A673 (cell line): Measurements from ENCODE around the gene FAM13A. TPM values are rescaled to one million over a fixed set of nuclear protein-coding genes. Genes with fewer than 3 reads are reported as not detected.

Experiments
- BruUV-seq: library from RNA; stranded (reverse); fragments of 400-500 nt; replicated peaks from 2 replicates; lab custom pipeline; 2021; lab: Mats Ljungman, UMichigan
- CTCF ChIA-PET: fragments of 300-600 bp; sonication (Branson Sonifier 250); formaldehyde crosslinking; loops from one replicate; lab custom pipeline; 2022; ENCODE audit warnings: antibody characterized with exemption; lab: Charles Lee
- POLR2A ChIA-PET: fragments of 300-600 bp; sonication (Branson Sonifier 250); formaldehyde crosslinking; loops from one replicate; lab custom pipeline; 2022; ENCODE audit warnings: antibody characterized with exemption; ENCODE audit not compliant: low non-redundant PET; lab: Charles Lee
- DNase-seq: peaks from one replicate; pipeline ENCODE4 v3.0.0-alpha.2; 2015; ENCODE audit warnings: low spot score
- H3K27ac ChIP-seq: fragments of 200-600 bp; sonication (generic); 2 replicates; pipeline ENCODE4 v1.5.1; 2016; ENCODE audit warnings: mixed run types, low read depth, mild to moderate bottlenecking, mixed read lengths, antibody characterized with exemption, low read length; ENCODE audit not compliant: poor library complexity, severe bottlenecking
- H3K27me3 ChIP-seq: fragments of 200-600 bp; sonication (generic); replicated peaks from 2 replicates; pipeline ENCODE4 v1.6.1; 2017; ENCODE audit warnings: mixed run types, low read depth, mild to moderate bottlenecking, mixed read lengths, antibody characterized with exemption, low read length; ENCODE audit not compliant: insufficient read depth, poor library complexity
- H3K36me3 ChIP-seq: fragments of 200-600 bp; sonication (generic); 2 replicates; pipeline ENCODE4 v1.6.1; 2016; ENCODE audit warnings: mixed run types, mild to moderate bottlenecking, mixed read lengths, antibody characterized with exemption, low read length; ENCODE audit not compliant: insufficient read depth, poor library complexity, severe bottlenecking
- H3K4me1 ChIP-seq: fragments of 200-600 bp; sonication (generic); 2 replicates; pipeline ENCODE4 v1.6.1; 2017; ENCODE audit warnings: mixed run types, mild to moderate bottlenecking, mixed read lengths, antibody characterized with exemption, low read length; ENCODE audit not compliant: insufficient read depth, poor library complexity, severe bottlenecking
- H3K4me3 ChIP-seq: fragments of 200-600 bp; sonication (generic); 2 replicates; pipeline ENCODE4 v1.5.1; 2016; ENCODE audit warnings: low read depth, mixed run types, mild to moderate bottlenecking, mixed read lengths, low read length; ENCODE audit not compliant: poor library complexity, severe bottlenecking
- H3K9me3 ChIP-seq: fragments of 200-600 bp; sonication (generic); 2 replicates; pipeline ENCODE4 v1.6.1; 2016; ENCODE audit warnings: mixed run types, low read depth, mild to moderate bottlenecking, mixed read lengths, antibody characterized with exemption, low read length; ENCODE audit not compliant: poor library complexity, severe bottlenecking
- CTCF ChIP-seq: fragments of 300-800, 200-600 bp; sonication (generic); conservative IDR thresholded peaks from 2 replicates; pipeline ENCODE4 v1.5.1; 2017; ENCODE audit warnings: low read depth, mild to moderate bottlenecking, antibody characterized with exemption, low read length, moderate library complexity, mixed read lengths
- EZH2 ChIP-seq: fragments of 200-600 bp; sonication (generic); IDR thresholded peaks from 2 replicates; pipeline ENCODE4 v1.6.1; 2017; ENCODE audit warnings: borderline replicate concordance, low read depth, mild to moderate bottlenecking, mixed read lengths, antibody characterized with exemption, low read length; ENCODE audit not compliant: poor library complexity, severe bottlenecking
- intact Hi-C: fragments of 100-400 bp; cut with micrococcal nuclease; formaldehyde crosslinking; loops from one replicate; pipeline ENCODE4 v1.10.0; 2022; ENCODE audit not compliant: unreplicated experiment
- total RNA-seq: library from RNA; stranded (reverse); gene quantifications from 2 replicates; pipeline ENCODE4 v1.2.3, GENCODE V29; 2021

FAM13A gene
- total RNA-seq, 1 experiment from 2014 or later = 15.5 TPM

DNA sequence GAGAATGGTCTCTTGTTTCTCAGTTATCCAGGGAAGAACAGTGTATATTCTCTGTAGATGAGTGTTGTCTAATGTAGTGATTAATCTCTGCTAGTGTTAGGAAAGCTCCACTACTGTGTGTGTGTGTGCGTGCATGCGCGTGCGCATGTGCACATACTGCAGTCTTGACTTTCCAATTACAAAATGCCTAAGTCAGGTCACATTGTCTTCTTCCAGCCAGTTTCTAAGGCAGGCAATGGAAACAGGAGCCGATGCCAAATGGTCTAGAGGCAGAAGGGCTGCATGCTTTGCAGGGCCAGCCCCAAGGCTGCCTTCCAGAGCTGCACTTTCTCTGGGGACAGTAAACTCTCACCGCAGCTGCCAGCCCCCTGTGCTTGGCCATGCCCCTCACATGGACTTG, 328.8 kb downstream of the FAM13A start:
- ChIA-PET CTCF (no interaction called here), POLR2A (no interaction called here)
- intact Hi-C loops = no loop called here
- Histone ChIP-seq H3K9me3 (no peaks in the 10 kb centered on the region), H3K36me3 (no peaks in the 10 kb centered on the region), H3K4me3 (no peak overlapping the region), H3K27ac (no peak overlapping the region), H3K27me3 (no peaks in the 10 kb centered on the region), H3K4me1 (peaks cover 22% of the 10 kb centered on the region)
- TF ChIP-seq CTCF = no peak
- TF ChIP-seq EZH2 = no peak
- DNase-seq = no peak
- BruUV-seq = no TSS peak

DNA sequence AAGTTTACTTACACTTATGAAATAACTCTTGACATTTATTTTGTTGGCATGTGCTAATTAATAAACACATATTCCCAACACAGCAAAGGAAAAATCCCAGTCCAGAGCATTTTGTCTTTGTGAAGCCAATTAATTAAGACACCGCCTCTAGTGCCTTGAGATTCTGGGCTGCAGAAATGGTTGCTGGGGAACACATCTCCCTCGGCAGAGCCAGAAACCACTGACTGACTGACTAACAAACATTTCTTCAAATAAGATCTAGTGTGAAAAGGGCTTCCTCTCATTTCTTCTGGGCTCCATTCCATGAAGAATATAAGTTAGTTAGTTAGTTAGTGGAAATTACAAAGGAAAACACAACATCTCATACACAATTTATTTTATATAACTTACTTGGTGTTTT, 331.0 kb downstream of the FAM13A start:
- intact Hi-C loops = no loop called here
- H3K4me1 ChIP-seq = peaks cover 23% of the 10 kb centered on the region
- no peak overlapping the region for H3K27ac ChIP-seq
- H3K36me3 ChIP-seq = no peaks in the 10 kb centered on the region
- H3K4me3 ChIP-seq = no peak overlapping the region
- H3K27me3 ChIP-seq = no peaks in the 10 kb centered on the region
- no peak for DNase-seq
- CTCF ChIA-PET = no interaction called here
- no peak for TF ChIP-seq CTCF
- TF ChIP-seq EZH2 = no peak
- no TSS peak for BruUV-seq
- H3K9me3 ChIP-seq = no peaks in the 10 kb centered on the region
- POLR2A ChIA-PET = no interaction called here

GRCh38 chr4:88725143-88725542, 331.8 kb downstream of the FAM13A start:
- intact Hi-C loops = no loop called here
- Histone ChIP-seq H3K36me3 (no peaks in the 10 kb centered on the region), H3K4me1 (peaks cover 19% of the 10 kb centered on the region), H3K9me3 (no peaks in the 10 kb centered on the region), H3K27me3 (no peaks in the 10 kb centered on the region), H3K27ac (no peak overlapping the region), H3K4me3 (no peak overlapping the region)
- DNase-seq = no peak
- no peak for TF ChIP-seq CTCF
- TF ChIP-seq EZH2 = no peak
- CTCF ChIA-PET = no interaction called here
- no TSS peak for BruUV-seq
- POLR2A ChIA-PET = no interaction called here
